ENCODE measurements around the gene RTL1.

The RTL1 gene

DNA sequence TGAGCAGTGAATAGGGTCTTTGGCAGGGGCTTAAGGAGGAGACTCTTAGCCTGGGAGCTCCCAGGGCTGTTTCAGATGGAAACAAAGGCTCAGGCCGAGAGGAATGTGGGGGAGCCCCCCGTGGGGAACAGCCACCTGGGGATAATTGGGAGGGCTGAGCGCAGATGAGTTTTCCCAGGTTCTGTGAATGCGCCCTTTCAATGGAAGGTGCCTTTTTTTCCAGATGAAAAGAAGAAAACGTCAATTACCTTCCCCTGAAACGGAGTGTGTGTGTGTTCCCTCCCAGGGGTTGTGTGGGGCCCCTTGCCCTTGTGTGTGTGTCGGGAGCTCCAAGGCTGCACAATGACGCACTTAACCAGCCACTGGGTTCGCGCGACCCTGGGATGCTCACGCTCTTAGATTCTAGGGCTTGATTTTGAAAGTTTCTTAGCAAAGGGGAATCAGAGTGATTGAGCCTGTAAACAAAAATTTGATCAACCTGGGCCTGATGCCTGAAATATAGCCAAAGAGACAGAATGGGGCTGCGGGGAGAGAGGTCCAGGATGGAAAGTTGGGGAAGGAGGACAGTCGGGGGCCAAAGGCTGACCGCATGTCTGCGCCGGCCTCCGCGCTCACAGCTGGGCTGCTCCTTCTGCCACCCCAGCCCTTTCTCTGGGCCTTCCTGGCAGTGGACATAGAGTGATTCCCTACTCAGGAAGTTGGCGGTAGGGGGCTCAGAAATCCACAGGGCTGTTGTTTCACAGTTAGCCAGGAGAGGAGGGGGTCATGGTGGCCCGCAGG is 63.0 kb downstream of the RTL1 start:
- DNase-seq (ENCODE audit: low read depth, low spot score): no peak
- H3K4me3 ChIP-seq (ENCODE audit: low read length): no peak overlapping the region

DNA sequence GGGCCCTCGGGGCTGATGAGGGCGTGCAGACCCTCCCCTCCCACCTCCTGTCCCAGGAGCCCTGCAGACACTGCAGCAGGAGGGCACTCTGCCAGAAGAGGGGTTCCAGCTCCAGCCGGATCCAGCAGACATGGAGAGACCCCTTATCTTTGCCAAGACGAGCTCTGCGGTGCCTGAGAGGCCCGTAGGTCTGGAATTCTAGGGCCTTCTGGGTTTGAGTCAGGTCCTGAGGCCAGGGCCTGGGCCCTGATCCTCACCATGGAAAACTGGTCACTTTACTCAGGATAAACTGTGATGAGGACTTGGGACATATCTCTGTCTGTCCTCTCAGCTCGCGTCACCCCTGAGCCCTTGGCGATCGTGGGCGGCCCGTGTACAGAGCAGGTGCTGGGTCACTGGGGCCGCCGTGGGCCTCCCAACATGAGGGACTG is 63.8 kb downstream of the RTL1 start:
- no peak overlapping the region for H3K4me3 ChIP-seq (ENCODE audit: low read length)
- no peak for DNase-seq (ENCODE audit: low read depth, low spot score)

DNA sequence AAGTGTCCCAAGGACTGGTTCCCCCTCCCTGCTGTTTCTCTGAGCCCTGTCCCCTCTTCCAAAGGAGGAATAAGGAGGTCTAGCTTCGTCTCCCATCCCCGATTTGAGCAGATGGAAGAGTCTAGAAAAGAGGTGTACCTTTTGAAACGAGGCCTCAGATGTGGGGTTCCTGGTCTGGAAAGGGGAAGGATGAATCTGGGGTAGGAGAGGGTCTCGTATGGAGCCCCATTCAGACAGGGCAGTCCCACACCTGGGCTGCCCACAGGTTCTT is 64.3 kb downstream of the RTL1 start:
- H3K4me3 ChIP-seq (ENCODE audit: low read length): no peak overlapping the region

DNA sequence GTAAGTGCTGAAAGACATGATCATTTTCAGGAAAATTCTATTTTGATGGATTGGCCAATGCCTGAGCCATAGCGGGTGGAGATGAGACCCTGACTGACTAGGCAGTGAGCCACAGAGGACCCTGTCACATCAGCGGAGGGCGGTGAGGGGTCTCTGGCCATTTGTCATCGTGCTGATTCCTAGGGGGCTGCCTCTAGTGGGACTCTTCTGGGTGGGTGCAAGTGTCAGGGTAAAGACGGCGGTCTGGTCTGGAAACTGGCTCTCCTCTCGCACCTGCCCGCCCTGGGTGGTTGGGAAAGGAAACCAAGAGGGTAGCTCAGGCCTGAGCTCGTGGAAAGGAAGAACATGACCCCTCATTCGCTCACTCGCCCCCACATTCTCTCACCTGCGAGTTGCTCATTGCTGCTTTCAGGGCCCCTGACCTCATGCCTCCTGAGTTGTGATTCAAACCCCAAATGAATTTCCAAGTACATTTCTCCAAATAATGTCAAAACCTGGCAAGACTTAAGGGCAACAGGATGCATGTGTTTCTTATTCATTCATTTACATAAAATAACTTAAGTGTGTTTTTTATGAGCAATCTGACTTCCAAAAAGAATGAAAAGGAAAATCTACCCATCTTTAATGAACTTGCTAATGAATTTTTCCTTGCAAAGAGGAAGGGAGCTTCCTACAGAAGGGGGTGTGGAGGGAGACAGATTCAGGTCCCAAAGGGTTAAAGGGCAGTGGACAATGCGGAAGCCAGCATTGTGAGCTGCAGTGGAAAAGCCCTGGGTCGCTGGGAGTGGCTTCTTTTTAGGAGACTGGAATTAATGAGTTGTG is 64.8 kb downstream of the RTL1 start:
- no peak for DNase-seq (ENCODE audit: low read depth, low spot score)

More for the DNA sequence above, 64.3 kb downstream of the RTL1 start:
- no peak for DNase-seq (ENCODE audit: low read depth, low spot score)

DNA sequence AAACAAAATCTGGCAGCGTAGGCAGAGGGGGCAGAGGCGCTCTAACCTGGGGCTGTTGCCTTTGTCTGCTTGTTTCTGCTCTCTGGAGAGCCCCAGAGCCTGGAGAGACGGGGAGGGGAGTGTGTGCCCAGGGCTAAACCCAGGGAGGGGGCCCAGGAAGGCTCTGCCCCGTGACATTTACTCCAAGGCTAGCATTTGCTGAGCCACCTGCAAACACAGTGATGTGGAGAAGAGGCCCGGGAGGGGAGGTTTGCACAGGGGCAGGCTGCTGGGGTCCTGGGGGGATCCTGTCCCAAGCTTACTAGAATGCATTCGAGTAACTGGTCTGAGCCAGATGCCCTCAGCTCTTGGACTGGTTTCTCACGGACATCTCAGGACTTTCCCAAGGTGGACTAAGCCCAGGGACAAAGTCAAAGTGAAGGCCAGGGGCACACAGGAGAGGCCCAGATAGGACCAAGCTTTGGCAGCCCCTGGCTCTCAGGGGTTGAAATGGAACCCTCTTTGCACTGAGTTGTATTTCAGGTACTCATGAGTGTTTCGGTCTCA is 65.6 kb downstream of the RTL1 start:
- no peak overlapping the region for H3K4me3 ChIP-seq (ENCODE audit: low read length)
- no peak for DNase-seq (ENCODE audit: low read depth, low spot score)

More for the DNA sequence above, 64.8 kb downstream of the RTL1 start:
- H3K4me3 ChIP-seq (ENCODE audit: low read length): no peak overlapping the region

DNA sequence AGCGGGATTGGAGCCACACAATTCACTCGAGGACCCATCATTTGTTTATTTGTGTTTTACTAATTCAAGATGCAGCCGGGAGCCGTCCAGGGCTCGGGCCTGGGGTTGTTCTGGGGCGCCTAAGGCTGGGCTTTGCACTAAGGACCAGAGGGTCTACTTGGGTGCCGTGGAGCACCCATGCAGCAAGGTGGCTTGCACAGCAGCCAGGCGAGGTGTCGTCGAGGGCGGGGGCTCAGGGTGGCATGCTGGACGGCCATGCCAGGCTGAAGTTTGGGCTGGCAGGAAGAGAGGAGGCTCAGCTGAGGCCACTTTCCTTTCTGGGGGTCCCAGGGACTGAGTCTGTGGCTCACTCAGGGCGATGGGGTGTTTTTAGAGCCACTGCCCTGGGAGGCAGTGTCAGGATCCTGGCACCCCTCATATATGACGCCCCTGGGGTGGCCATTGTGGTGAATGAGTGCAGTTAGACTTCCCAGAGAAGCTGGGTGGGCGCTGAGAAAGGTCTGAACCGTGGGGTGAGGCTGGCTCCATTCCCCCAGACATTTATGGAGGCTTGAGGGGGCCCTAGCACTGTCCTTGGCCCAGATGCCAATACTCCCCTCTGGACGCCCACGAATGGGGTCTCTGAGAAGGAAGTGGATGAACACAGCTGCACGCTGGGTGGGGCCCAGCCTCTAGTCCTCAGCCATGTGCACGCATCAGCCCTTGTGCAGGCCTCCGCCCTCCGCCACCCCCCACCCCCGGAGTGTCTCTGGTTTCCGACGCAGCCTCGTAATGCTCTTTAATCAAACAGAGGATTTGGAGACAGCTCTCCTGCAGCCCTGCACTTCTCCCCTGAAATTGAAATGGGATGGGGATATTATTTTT is 66.3 kb downstream of the RTL1 start:
- DNase-seq (ENCODE audit: low read depth, low spot score): no peak
- H3K4me3 ChIP-seq (ENCODE audit: low read length): no peak overlapping the region

DNA sequence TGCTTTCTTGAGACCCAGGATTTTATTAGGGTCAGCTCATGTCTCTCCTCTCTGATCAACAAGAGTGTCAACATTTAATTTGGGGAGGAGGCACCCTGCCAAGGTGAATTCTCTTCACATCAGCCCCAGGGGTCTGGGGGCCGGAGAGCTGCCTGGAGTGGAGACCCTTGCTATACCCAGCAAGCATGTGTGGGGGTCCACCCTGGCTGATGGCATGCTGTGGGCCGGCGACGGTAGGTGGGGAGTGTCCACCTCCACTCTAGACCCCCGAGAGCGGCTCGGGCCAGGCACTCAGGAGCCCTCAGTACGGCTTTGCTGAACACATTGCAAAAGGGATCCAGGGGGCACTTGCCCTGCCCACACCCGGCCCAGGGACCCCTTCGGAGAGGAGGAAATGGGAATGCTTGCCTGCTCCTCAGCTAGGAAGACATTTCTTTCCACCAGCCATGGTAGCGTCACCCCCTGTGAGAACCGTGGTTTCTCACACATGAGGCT is 67.2 kb downstream of the RTL1 start:
- no peak for DNase-seq (ENCODE audit: low read depth, low spot score)
- no peak overlapping the region for H3K4me3 ChIP-seq (ENCODE audit: low read length)

DNA sequence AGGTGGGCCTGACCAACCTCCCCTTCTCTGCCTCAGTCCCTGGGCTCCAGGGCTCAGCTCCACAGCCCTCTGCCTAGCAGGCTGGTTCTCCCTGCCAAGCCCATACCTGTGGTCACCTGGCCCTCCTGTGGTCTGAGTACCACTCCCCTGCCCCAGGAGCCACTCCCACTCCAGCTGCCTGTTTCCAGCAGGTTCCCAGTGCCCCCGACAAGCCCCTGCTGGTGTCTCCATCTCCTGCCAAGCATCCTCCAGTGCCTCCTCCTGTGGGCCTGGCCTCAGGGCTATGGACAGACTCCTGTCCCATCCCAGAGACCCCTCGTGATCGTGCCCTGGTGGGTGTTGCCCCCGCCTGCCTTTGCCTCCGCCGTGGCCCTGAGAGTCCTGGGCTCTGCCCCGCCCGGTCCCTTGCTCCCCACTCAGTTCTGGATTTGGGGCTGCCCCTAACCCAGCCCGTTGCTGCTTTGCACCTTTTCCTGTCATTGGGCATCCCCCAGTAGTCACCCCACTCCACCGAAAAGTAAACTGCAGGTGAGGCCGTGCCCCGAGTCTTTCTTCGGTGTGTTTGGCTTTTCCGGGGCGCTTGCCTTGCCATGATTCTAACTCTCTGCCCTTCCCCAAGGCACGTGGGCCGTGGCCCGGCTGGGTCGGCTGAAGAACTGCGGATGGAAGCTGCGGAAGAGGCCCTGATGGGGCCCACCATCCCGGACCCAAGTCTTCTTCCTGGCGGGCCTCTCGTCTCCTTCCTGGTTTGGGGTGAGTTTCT is 67.8 kb downstream of the RTL1 start:
- no peak overlapping the region for H3K4me3 ChIP-seq (ENCODE audit: low read length)
- no peak for DNase-seq (ENCODE audit: low read depth, low spot score)

DNA sequence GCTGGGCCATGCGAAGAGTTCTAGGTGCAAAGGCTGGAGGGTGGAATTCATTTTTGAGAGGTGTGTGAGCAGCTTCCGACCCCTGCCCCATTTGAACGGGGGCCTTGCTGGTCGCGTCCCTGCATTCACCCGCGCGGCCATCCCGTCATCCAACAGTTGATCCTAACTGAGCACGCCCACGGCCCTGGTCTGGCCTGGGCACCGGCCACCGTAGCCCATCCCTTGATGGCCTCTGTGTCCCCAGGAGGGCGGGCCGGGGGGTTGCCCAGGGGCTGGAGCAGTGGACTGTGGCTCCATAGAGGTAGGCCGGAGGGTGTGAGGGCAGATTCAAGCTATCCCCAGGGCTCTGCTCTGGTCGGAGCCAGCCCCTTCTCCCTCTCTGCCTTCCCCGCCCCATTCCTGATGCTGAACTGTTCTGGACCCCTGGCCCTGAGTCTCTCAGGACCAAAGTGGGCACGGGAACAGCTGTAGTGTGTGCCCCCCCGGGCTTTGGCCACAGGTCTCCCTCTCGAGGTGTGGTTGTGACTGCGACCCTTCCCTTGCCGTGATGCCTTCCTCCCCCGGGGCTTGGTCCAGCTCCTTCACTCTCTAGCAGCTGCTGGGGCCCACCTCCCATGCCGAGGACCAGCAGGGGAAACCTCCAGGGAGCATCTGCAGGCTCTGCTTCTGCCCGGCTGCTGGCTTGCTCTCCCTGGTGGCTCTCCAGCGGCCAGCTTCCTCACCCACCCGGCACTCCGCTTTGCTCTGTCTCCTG is 68.6 kb downstream of the RTL1 start:
- H3K4me3 ChIP-seq (ENCODE audit: low read length): no peak overlapping the region
- no peak for DNase-seq (ENCODE audit: low read depth, low spot score)

DNA sequence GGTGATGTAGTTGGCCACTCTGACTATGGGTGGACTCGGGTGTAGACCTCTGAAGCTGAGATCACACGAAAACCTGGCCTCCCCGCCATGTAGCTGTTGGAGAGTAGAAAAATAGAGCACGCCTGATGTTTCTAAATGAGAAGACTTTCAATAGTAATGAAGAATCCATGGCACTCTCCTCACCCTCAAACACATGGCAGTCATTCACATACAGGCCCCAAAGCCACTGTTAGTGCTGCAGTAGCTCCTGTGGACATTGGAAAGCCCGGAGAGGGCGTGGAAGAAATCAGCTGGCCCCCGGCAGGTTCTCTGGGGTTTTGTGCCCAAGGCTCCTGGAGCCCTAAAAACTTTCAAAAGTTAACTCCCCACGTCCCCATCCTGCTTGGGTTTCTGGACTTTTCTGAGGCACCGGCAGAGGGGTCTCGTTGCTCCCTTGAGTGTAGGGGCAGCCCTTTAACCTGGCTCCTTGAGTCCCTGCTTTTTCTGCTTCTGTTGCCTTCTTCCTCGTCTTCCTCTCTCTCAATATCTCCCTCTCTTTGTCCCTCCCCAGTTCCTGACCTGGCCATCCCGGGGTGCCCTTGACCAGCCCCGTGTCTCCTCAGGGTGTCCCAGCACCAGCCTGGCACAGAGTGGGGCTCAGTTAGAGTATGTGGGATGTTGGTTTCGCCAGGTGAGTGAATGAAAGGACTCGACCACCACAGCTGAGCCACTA is 69.3 kb downstream of the RTL1 start:
- H3K4me3 ChIP-seq (ENCODE audit: low read length): no peak overlapping the region
- no peak for DNase-seq (ENCODE audit: low read depth, low spot score)

DNA sequence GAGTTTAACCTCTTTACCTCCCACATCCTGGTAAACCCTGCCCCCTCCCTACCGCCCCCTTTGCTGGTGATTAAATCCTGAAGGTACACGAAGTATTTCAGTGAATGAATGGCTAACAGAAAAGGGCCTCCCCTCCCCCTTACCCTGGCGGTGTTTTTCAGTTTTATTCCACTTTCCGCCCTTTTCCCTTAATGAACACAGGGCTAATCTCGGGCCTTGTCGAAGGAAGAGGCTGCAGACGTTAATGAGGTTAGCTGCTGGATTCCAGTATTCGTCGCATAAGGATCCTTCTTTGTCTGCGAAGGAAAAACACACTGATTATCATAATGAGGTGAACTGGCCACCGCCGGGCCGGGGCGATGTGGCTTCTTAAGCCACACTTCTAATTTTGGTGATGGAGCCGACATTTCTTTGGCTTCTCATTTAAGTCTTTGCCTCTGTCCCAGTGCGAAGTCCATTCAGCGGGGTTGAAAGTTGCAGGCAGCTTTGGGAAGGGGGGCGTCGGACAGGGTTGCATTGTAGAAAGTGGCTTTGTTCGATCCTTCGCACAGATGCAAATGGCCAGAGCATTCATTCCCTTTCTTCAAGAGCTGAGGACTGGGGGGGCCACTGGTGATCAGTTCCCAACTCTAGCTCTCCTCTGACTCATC is 71.1 kb downstream of the RTL1 start:
- no peak overlapping the region for H3K4me3 ChIP-seq (ENCODE audit: low read length)
- DNase-seq (ENCODE audit: low read depth, low spot score): no peak

DNA sequence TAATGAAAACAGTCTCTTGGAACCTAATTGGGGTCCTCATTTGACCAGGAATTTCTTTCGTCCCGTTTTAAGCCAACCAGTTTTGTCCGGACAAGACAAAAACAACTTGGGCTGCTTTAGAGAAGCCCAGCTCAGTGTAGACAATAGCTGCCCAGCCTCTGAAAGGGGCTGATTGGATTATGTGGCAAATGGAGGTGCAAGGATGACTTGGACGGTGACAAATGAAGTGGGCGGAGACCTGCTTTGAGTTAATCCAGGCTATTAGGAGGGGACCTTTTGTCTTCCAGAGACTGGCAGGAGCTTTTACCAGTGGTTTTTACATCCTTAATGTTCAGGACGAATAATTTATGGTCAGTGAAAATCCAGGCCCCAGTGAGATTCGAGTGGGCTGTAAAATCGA is 72.8 kb downstream of the RTL1 start:
- no peak overlapping the region for H3K4me3 ChIP-seq (ENCODE audit: low read length)
- no peak for DNase-seq (ENCODE audit: low read depth, low spot score)

Measured in Jurkat, Clone E6-1 (cell line).